Chondrocyte (in vitro differentiated cells): ENCODE data around the gene TESK1. TPM values are rescaled to one million over a fixed set of nuclear protein-coding genes. Genes with fewer than 3 reads are reported as not detected.
"Not testable (repeated sequence)": the region's sequence is repeated elsewhere in the genome, so short reads cannot be mapped to it uniquely, and the experiment has no call there.

ENCODE experiments used
- DNase-seq: peaks from one replicate; pipeline ENCODE4 v3.0.0; 2021; ENCODE audit warnings: mixed read lengths, low spot score
- H3K27ac Mint-ChIP-seq: one replicate; pipeline ENCODE4 v1.8.0; 2021; ENCODE audit warnings: mild to moderate bottlenecking, moderate library complexity, mixed read lengths; ENCODE audit not compliant: unreplicated experiment
- H3K27me3 Mint-ChIP-seq: 2 replicates; pipeline ENCODE4 v1.8.0; 2021; ENCODE audit warnings: low read depth, mixed read lengths
- H3K36me3 Mint-ChIP-seq: 2 replicates; pipeline ENCODE4 v1.8.0; 2021; ENCODE audit warnings: low read depth, mixed read lengths
- H3K4me1 Mint-ChIP-seq: 2 replicates; pipeline ENCODE4 v1.8.0; 2021; ENCODE audit warnings: low read depth, mild to moderate bottlenecking, mixed read lengths
- H3K4me3 Mint-ChIP-seq: one replicate; pipeline ENCODE4 v1.8.0; 2021; ENCODE audit warnings: mild to moderate bottlenecking, moderate library complexity, mixed read lengths; ENCODE audit not compliant: unreplicated experiment
- H3K9me3 Mint-ChIP-seq: 2 replicates; pipeline ENCODE4 v1.8.0; 2021; ENCODE audit warnings: low read depth, mixed read lengths
- total RNA-seq: library from RNA; stranded (reverse); gene quantifications from 3 replicates; pipeline ENCODE4 v1.2.1, GENCODE V29; 2021
- TF ChIP-seq, protein P1 (sequence below): fragments of 200-600 bp; sonication (generic); IDR thresholded peaks from 2 replicates; pipeline ENCODE4 v1.5.0; 2021; ENCODE audit warnings: antibody characterized with exemption, mild to moderate bottlenecking, moderate library complexity

TESK1 gene
- total RNA-seq, 1 donor from 2014 or later: 50.7 TPM

DNA sequence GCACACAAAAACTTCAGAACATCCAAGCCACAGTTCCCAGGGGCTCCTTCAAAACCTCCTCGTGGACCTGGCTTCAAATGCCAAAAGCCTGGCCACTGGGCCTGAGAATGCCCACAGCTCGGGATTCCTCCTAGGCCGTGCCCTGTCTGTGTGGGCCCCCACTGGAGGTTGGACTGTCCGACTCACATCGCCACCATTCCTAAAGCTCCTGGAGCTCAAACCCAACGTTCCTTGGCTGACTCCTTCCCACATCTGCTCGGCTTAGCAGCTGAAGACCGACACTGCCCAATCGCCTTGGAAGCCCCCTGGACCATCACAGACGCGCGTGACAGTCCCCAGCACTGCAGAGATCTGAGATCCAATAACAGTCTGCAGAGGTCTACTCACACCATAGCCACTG is 38.0 kb downstream of the TESK1 start:
- Mint-ChIP-seq H3K4me1 (peaks cover 20% of the 10 kb centered on the region), H3K27me3 (no peaks in the 10 kb centered on the region)
- TF ChIP-seq, protein P1, sequence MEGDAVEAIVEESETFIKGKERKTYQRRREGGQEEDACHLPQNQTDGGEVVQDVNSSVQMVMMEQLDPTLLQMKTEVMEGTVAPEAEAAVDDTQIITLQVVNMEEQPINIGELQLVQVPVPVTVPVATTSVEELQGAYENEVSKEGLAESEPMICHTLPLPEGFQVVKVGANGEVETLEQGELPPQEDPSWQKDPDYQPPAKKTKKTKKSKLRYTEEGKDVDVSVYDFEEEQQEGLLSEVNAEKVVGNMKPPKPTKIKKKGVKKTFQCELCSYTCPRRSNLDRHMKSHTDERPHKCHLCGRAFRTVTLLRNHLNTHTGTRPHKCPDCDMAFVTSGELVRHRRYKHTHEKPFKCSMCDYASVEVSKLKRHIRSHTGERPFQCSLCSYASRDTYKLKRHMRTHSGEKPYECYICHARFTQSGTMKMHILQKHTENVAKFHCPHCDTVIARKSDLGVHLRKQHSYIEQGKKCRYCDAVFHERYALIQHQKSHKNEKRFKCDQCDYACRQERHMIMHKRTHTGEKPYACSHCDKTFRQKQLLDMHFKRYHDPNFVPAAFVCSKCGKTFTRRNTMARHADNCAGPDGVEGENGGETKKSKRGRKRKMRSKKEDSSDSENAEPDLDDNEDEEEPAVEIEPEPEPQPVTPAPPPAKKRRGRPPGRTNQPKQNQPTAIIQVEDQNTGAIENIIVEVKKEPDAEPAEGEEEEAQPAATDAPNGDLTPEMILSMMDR: no peak

DNA sequence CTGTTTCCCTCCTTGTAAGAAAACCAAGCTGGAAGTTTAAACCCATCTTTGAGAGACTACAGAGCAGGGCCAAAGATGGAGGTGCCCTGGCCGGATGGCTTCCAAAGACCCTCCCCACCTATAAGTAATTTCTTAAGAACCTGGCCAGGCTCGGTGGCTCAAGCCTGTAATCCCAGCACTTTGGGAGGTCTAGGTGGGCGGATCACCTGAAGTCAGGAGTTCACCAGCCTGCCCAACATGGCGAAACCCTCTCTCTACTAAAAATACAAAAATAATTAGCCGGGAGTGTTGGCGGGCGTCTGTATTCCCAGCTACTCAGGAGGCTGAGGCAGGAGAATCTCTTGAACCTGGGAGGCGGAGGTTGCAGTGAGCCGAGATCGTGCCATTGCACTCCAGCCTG is 40.7 kb downstream of the TESK1 start:
- Mint-ChIP-seq H3K4me3 (peak overlapping the region; percentile 85), H3K4me1 (peaks cover 22% of the 10 kb centered on the region)
- not testable (repeated sequence) for DNase-seq, H3K27me3 Mint-ChIP-seq, H3K36me3 Mint-ChIP-seq, H3K27ac Mint-ChIP-seq, H3K9me3 Mint-ChIP-seq

More for the DNA sequence above, 38.0 kb downstream of the TESK1 start:
- no peaks in the 10 kb centered on the region for H3K9me3 Mint-ChIP-seq
- peaks cover 4% of the 10 kb centered on the region for H3K36me3 Mint-ChIP-seq
- H3K27ac Mint-ChIP-seq: no peak overlapping the region
- DNase-seq: no peak
- H3K4me3 Mint-ChIP-seq: no peak overlapping the region

DNA sequence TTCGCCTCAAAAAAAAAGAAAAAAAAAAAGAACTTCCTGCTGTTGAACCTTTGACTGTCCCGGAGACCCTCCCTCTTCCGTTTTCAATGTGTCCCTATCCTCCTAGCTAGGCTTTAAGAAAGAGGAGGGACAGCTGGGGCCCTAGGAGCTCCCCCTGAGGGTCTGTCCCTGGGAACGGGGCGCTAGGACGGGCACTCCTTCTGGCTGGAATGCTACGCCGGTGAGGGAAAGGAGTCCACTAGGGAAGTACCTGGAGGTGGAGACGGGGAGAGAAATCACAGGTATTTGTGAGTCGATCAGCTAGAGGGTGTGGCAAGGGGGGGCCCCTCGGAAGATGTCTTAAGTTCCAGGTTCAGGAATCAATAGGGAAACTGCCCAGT is 41.1 kb downstream of the TESK1 start:
- Mint-ChIP-seq H3K27ac (peak overlapping the region; percentile 87), H3K9me3 (no peaks in the 10 kb centered on the region), H3K27me3 (no peaks in the 10 kb centered on the region), H3K4me3 (peak overlapping the region; percentile 85), H3K4me1 (peaks cover 22% of the 10 kb centered on the region), H3K36me3 (no peaks in the 10 kb centered on the region)
- no peak for DNase-seq
- TF ChIP-seq, protein P1: no peak

DNA sequence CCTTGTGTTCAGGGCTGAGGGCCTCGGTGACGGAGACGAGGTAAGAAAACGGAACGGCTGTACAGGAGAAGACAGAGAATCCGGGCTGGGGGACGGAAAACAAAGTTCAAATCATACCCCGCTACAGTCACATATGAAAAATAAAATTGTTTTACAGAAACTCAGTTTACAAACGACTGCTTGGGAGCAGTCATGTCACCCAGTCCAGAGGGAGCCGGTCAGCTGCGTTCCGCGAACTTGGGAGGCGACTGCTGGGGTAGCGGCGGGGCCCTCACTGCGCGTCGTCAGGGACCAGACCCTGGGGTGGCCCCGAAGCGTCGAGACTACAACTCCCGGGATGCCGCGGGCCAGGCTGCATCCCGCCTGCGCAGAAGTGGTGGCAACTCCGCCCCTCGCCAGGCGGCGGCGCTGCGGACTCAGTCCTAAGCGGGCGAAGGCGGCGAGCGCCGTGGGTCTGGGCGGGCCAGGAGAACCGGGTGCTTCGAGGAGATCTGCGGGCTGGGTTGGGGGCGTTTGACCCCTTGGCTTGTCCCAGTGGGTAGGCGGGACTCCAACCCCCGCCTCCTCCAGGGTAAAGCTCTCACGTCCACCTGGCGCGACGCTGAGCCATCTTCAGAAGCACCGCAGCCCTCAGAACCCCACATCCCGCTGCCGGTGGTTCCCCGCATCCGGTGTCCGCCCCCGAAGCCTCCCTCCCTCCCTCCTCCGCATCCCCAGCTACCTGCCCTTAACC is 41.6 kb downstream of the TESK1 start:
- H3K4me3 Mint-ChIP-seq: peak overlapping the region; percentile 85
- DNase-seq: peak; percentile 96
- H3K36me3 Mint-ChIP-seq: no peaks in the 10 kb centered on the region
- peak overlapping the region; percentile 87 for H3K27ac Mint-ChIP-seq
- no peaks in the 10 kb centered on the region for H3K27me3 Mint-ChIP-seq
- H3K9me3 Mint-ChIP-seq: no peaks in the 10 kb centered on the region
- TF ChIP-seq, protein P1: peak; percentile 89
- peaks cover 22% of the 10 kb centered on the region for H3K4me1 Mint-ChIP-seq

DNA sequence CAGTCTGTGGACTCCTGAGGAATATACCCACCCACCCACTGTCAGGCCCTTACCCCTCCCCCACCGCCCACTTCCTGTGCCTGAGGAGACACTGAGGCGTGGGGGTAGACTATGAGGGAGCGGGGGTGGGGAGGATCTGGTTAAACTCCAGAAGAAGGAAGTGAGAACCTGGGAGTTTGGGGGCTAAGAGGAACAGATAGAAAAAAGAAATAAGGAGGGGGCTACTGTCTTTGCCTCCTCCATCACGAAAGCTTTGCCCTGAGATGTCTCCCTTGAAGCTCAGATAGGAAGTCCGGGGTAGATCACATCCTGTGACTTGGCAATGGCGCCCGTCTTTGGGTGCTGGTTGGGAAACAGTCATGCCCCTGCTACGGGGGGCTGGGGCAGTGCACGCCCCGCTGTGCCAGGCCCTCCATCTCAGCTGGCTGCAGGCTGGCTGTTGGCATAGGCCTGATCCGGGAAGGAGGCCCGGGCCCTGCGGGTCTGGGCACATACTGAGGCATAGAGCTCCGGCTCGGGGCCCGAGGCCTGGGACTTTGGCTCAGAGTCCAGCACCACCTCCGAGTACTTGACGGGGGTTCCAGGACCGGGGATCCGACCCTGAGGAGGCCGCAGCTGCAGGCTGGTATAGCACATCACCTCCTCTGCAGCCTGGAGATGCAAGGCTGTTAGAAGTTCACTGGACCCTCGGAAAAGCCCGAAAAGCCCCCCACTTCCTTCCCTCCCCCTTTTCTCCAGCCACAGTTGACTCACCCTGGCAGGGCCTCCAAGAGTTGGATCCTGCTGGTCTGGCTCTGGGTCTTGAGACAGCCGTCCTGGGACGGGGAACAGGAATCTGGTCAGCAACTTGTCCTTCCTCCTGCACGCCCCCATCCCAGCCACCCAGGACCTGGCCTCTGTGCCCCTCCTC is 44.6 kb downstream of the TESK1 start:
- no peak for DNase-seq
- TF ChIP-seq, protein P1: no peak
- Mint-ChIP-seq H3K36me3 (no peaks in the 10 kb centered on the region), H3K27me3 (no peaks in the 10 kb centered on the region), H3K4me3 (no peak overlapping the region), H3K27ac (no peak overlapping the region), H3K9me3 (no peaks in the 10 kb centered on the region), H3K4me1 (peaks cover 22% of the 10 kb centered on the region)
